ENCODE results near the gene TRDN. TPM values are rescaled to one million over a fixed set of nuclear protein-coding genes. Genes with fewer than 3 reads are reported as not detected.

TRDN gene
- total RNA-seq, 6 experiments from 2014 or later = 0.06 to 0.19 TPM; not detected in 4

GRCh38 chr6:123515715-123516114 lies 121.0 kb downstream of the TRDN start:
- ATAC-seq (no peak), DNase-seq (no peak)
- Histone ChIP-seq H3K36me3 (no peaks in the 10 kb centered on the region), H3K4me3 (no peak overlapping the region), H3K27me3 (no peaks in the 10 kb centered on the region), H3K9me3 (no peaks in the 10 kb centered on the region), H3K4me1 (no peaks in the 10 kb centered on the region), H3K27ac (no peak overlapping the region)
- TF ChIP-seq POLR2A (IDR thresholded peaks at IDR 0.05) (no peak), CTCF (IDR thresholded peaks at IDR 0.05) (no peak)
- intact Hi-C loops (cut with DNase I) = no loop called here
- WGBS (ENCODE audit: insufficient coverage, low coverage, low lambda C conversion rate, missing lambda C conversion rate) = 55% methylated on average over 2 of the region's 2 CpGs

GRCh38 chr6:123509112-123509511 lies 127.6 kb downstream of the TRDN start:
- ATAC-seq (no peak), DNase-seq (no peak)
- H3K4me1 ChIP-seq = no peaks in the 10 kb centered on the region
- H3K36me3 ChIP-seq = no peaks in the 10 kb centered on the region
- 33% methylated on average over 1 of the region's 1 CpG for WGBS (ENCODE audit: insufficient coverage, low coverage, low lambda C conversion rate, missing lambda C conversion rate)
- H3K4me3 ChIP-seq = no peak overlapping the region
- no peak overlapping the region for H3K27ac ChIP-seq
- intact Hi-C loops (cut with DNase I) = no loop called here
- no peaks in the 10 kb centered on the region for H3K27me3 ChIP-seq
- no peaks in the 10 kb centered on the region for H3K9me3 ChIP-seq
- TF ChIP-seq POLR2A (IDR thresholded peaks at IDR 0.05) (no peak), CTCF (IDR thresholded peaks at IDR 0.05) (no peak)

- no peak overlapping the region for H3K27ac ChIP-seq
- TF ChIP-seq CTCF (IDR thresholded peaks at IDR 0.05) (no peak), POLR2A (IDR thresholded peaks at IDR 0.05) (no peak)
- ATAC-seq (no peak), DNase-seq (no peak)
- H3K4me3 ChIP-seq = no peak overlapping the region
- H3K4me1 ChIP-seq = no peaks in the 10 kb centered on the region
- WGBS (ENCODE audit: insufficient coverage, low coverage, low lambda C conversion rate, missing lambda C conversion rate) = 46% methylated on average over 2 of the region's 2 CpGs
- intact Hi-C loops (cut with DNase I) = no loop called here
- no peaks in the 10 kb centered on the region for H3K36me3 ChIP-seq
- H3K27me3 ChIP-seq = no peaks in the 10 kb centered on the region
- H3K9me3 ChIP-seq = no peaks in the 10 kb centered on the region
Measured at GRCh38 chr6:123508290-123508689, 128.5 kb downstream of the TRDN start.

- Histone ChIP-seq H3K36me3 (no peaks in the 10 kb centered on the region), H3K27me3 (no peaks in the 10 kb centered on the region), H3K4me1 (no peaks in the 10 kb centered on the region), H3K4me3 (no peak overlapping the region), H3K27ac (no peak overlapping the region), H3K9me3 (no peaks in the 10 kb centered on the region)
- ATAC-seq (no peak), DNase-seq (no peak)
- 40% methylated on average over 2 of the region's 2 CpGs for WGBS (ENCODE audit: insufficient coverage, low coverage, low lambda C conversion rate, missing lambda C conversion rate)
- TF ChIP-seq CTCF (IDR thresholded peaks at IDR 0.05) (no peak), POLR2A (IDR thresholded peaks at IDR 0.05) (no peak)
- intact Hi-C loops (cut with DNase I) = no loop called here
Measured at GRCh38 chr6:123507582-123507981, 129.2 kb downstream of the TRDN start.

- intact Hi-C loops (cut with DNase I) = no loop called here
- TF ChIP-seq POLR2A (IDR thresholded peaks at IDR 0.05) (no peak), CTCF (IDR thresholded peaks at IDR 0.05) (no peak)
- no peak for ATAC-seq
Measured at GRCh38 chr6:123503619-123504018, 133.1 kb downstream of the TRDN start.

More at GRCh38 chr6:123503619-123504018, 133.1 kb downstream of the TRDN start:
- H3K4me3 ChIP-seq = no peak overlapping the region
- DNase-seq = no peak
- WGBS (ENCODE audit: insufficient coverage, low coverage, low lambda C conversion rate, missing lambda C conversion rate) = 32% methylated on average over 1 of the region's 1 CpG
- no peaks in the 10 kb centered on the region for H3K27me3 ChIP-seq
- no peak overlapping the region for H3K27ac ChIP-seq
- no peaks in the 10 kb centered on the region for H3K36me3 ChIP-seq
- no peaks in the 10 kb centered on the region for H3K9me3 ChIP-seq
- no peaks in the 10 kb centered on the region for H3K4me1 ChIP-seq
